Measurements from ENCODE around the gene TOMM20L.

DNA sequence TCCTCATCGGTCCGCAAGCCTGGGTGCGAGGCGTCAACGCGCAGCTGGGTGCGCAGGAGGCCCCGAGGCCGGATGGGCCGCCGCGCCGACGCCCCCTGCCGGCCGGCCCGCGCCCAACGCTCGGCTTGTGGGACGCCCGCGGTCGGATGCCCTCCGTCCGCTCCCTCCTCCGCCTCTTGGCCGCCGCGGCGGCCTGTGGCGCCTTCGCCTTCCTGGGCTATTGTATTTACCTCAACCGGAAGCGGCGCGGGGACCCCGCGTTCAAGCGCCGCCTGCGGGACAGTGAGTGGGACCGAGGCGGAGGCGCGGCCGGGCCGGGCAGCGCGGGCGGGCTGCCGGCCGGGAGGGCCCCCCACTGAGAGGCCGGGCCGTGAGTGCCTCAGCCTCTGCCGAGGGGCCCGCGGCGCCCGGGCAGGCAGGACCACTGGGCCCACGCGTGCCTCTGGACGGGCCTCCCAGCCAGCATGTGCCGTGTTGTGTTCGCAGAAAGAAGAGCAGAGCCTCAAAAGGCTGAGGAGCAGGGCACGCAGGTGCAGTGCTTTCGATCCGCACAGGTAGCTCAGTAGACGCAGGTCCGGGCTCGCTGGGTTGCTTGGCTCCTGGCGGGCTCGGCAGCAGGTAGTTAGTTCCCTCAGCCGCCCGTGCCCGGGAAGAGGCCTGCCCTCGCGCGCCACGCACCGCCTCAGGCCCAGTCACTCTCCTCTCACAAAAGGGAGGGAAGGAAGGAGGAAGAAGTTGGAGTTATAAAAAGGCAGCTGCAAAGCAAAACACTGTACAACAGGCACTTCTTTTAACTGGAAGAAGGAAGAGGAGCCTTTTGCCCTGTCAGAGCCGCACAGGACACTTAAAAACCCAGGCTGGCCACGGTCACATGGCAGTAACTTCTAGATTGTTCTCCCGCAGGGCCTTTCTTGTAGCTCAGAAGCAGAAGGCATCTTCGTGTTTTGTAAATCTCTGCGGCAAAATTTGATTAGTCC lies at the start of gene TOMM20L:
- TF ChIP-seq, protein P1, sequence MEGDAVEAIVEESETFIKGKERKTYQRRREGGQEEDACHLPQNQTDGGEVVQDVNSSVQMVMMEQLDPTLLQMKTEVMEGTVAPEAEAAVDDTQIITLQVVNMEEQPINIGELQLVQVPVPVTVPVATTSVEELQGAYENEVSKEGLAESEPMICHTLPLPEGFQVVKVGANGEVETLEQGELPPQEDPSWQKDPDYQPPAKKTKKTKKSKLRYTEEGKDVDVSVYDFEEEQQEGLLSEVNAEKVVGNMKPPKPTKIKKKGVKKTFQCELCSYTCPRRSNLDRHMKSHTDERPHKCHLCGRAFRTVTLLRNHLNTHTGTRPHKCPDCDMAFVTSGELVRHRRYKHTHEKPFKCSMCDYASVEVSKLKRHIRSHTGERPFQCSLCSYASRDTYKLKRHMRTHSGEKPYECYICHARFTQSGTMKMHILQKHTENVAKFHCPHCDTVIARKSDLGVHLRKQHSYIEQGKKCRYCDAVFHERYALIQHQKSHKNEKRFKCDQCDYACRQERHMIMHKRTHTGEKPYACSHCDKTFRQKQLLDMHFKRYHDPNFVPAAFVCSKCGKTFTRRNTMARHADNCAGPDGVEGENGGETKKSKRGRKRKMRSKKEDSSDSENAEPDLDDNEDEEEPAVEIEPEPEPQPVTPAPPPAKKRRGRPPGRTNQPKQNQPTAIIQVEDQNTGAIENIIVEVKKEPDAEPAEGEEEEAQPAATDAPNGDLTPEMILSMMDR (IDR thresholded peaks at IDR 0.05) = peak; percentile 94
- TF ChIP-seq POLR2AphosphoS5 (IDR thresholded peaks at IDR 0.05; ENCODE audit: low read depth, low read length) = no peak
- TF ChIP-seq, protein P2, sequence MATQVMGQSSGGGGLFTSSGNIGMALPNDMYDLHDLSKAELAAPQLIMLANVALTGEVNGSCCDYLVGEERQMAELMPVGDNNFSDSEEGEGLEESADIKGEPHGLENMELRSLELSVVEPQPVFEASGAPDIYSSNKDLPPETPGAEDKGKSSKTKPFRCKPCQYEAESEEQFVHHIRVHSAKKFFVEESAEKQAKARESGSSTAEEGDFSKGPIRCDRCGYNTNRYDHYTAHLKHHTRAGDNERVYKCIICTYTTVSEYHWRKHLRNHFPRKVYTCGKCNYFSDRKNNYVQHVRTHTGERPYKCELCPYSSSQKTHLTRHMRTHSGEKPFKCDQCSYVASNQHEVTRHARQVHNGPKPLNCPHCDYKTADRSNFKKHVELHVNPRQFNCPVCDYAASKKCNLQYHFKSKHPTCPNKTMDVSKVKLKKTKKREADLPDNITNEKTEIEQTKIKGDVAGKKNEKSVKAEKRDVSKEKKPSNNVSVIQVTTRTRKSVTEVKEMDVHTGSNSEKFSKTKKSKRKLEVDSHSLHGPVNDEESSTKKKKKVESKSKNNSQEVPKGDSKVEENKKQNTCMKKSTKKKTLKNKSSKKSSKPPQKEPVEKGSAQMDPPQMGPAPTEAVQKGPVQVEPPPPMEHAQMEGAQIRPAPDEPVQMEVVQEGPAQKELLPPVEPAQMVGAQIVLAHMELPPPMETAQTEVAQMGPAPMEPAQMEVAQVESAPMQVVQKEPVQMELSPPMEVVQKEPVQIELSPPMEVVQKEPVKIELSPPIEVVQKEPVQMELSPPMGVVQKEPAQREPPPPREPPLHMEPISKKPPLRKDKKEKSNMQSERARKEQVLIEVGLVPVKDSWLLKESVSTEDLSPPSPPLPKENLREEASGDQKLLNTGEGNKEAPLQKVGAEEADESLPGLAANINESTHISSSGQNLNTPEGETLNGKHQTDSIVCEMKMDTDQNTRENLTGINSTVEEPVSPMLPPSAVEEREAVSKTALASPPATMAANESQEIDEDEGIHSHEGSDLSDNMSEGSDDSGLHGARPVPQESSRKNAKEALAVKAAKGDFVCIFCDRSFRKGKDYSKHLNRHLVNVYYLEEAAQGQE (IDR thresholded peaks at IDR 0.05; ENCODE audit: insufficient read depth in 1 of 2, low read depth in 2 of 2, low read length in 1 of 2) = no peak
